ENCODE data around the gene METTL9.
"Not testable (repeated sequence)": the region's sequence is repeated elsewhere in the genome, so short reads cannot be mapped to it uniquely, and the experiment has no call there.

METTL9 gene

DNA sequence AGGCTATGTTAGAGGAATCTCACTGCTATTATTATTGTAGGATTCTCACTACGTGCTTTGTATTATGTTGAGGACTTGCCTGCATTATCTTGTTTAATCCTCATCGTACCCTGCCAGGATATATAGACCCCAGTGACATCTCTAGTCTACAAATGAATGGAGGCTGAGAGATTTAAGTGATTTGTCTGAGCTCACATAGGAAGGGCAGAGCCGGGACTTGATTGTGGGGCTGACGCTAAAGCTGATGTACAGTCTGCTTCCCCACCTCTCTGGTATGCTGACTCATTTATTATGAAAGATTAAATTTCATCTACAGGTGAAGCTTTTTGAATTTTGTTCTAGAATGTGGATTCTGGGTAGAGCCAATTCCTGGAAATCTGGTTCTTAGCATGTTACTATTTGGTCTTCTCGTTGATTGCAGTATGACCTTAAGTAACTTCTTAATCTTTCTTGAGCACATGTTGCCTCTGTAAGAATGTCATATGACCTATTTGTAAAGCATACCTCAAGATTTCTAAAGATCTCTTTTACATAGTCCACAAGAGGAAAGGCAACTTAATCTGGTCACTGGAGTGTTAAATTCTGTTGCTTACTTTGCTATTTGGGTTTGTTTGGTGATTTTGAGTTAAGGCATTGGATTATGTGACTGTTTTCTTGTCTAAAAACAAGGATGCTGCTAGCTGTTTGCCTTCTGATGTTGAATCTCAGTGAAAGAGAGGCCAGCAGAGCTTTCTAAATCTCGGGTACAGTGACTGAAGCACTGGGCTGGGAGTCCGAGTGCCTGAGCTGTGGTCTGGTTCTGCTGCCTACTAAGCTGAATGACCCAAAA, 12.4 kb downstream of the METTL9 start:
- DNase-seq = no peak

- no peak for DNase-seq
Measured at GRCh38 chr16:21613361-21613760, 14.0 kb downstream of the METTL9 start.

DNA sequence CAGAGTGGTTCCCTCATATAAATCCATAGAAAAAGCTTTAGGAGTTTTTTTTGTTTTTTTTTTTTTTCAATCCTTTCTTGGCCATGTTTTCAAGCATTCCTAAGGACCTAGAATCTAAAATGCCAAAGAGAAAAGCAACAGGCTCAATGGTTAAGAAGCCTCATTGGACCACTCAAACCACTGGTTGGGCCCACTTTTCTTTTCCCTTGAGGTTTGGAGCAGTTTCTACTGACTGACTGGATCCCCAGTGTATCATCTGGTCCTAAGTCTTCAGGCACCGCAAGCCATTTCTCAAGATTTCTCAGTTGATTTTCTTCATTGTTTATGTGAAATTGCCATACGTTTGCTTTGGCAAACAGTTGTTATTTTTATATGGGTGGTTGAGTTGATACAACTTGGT, 14.4 kb downstream of the METTL9 start:
- no peak for DNase-seq

DNA sequence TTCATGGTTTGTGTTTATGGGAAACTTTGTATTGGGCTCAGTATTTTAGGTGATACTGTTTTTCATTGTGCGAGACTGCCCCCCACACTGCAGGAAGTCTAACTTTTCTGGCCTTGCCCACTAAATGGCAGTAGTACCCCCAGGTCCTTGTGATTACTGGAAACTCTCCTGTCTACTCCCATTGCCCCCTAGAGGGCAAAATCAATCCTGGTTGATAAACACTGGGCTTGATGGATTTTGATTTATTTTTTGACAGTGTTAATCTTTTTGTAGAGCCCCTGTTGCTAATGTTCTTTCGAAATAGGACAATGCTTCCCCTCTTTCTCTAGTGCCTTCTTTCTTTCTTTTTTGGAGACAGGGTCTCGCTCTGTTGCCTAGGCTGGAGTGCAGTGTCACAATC, 15.5 kb downstream of the METTL9 start:
- DNase-seq = no peak

- no peak for DNase-seq
Measured at GRCh38 chr16:21617607-21618006, 18.2 kb downstream of the METTL9 start.

GRCh38 chr16:21618281-21618680, 18.9 kb downstream of the METTL9 start:
- no peak for DNase-seq

DNA sequence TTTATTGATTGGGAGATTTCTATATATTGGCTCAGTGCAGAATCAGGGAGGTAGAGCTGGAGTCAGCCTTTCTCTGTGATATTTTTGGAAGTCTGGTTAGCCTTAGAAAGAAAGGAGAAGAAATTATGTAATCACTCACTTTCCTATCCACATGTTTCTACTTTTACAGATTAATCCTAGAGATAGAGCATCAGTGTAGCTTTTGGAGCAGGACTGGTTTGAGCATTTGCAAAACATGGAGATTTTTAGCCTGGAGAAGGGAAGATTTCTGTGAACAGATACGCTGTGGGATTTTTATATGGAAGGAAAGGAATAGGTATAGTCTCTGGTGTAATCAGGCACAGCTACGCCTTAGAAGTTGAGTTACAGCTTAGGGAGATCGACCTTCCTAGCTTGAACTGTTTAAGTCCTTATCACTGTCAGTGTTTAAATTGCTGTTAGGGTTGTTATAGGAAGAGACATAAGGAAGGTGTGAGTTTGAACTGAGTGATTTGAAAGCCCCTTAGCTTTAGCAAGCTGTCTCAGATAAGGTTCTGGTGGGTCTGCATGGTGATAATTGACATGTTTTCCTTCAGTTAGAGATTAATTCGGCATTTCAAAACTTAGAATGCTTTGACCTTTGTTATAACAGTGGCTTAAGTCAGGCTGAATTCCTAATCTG, 20.5 kb downstream of the METTL9 start:
- DNase-seq = no peak

- DNase-seq = no peak
Measured at GRCh38 chr16:21620592-21620991, 21.2 kb downstream of the METTL9 start.

GRCh38 chr16:21622545-21622944, 23.2 kb downstream of the METTL9 start:
- DNase-seq = no peak

DNA sequence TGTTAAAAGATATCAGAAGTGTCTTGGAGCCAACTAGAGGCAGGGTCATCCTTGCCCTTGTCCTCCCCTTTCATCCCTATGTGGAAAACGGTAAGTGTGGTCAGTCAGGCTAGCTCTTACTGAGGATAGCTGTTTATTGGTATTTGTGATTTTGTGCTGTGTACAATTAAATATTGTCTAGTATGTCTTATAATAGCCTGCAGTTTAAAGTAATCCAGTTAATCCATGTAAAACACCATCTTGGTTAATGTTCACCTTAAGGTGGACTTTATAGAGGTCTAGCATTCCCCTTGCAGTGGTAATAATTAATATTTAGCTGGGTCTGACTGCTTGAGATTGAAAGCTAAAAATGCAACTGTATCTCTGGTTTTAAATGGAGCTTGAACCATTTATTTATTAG, 25.6 kb downstream of the METTL9 start:
- no peak for DNase-seq

- DNase-seq = no peak
Measured at GRCh38 chr16:21626659-21627277, 27.4 kb downstream of the METTL9 start.

DNA sequence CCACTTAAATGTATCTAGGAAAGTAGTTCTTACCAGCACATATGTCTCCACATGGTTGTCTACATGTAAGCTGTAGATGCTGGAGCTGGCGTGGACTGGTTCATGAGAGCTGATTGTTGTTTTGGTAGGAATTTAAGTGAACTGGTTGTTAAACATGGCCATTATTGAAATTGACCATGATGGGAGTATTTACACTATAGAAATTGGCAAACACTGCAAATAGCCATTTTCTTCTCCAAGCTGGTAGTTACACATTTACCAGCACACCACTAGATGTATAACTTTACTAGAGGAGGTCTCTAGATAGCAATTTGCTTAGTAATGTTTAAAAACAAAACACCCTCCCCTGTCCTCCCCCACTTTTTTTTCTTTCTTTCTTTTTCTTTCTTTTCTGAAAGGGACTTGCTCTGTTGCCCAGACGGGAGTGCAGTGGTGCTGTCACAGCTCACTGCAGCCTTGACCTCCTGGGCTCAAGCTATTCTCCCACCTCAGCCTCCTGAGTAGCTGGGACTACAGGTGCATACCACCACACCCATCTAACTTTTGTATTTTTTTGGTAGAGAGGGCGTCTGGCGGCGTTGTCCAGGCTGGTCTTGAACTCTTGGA, 28.8 kb downstream of the METTL9 start:
- no peak for DNase-seq

DNA sequence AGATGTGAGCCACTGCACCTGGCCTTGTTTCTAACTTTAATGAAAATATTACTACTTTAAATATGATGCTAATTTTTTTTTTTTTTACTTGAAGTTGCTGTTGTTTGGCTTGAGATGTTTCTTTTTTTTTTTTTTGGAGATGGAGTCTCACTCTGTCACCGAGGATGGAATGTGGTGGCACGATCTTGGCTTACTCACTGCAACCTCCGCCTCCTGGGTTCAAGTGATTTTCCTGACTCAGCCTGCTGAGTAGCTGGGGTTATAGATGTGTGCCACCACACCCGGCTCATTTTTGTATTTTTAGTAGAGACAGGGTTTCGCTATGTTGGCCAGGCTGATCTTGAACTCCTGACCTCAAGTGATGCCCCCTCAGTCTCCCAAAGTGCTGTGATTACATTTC, 29.4 kb downstream of the METTL9 start:
- DNase-seq = no peak

GRCh38 chr16:21629616-21630539, 30.5 kb downstream of the METTL9 start:
- DNase-seq = not testable (repeated sequence)

DNA sequence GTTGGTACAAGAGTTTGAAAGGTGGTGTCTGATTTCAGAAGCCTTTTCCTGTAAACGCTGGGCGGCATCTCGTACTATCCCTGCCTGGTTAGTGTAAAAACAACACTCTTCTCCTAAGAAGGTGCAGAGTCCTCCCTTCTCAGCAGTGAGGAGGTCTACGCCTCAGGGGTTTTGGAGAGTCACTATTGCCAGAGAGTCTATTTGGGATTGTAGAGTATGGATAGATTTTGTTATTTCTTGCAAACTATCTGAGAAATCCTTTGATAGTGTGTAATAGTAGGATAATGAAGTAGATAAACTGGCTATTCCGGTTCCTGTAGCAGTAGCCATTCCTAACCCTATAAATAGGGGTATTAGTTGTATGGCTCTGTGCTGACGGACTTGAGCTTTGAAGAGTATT, 31.5 kb downstream of the METTL9 start:
- DNase-seq = not testable (repeated sequence)

DNA sequence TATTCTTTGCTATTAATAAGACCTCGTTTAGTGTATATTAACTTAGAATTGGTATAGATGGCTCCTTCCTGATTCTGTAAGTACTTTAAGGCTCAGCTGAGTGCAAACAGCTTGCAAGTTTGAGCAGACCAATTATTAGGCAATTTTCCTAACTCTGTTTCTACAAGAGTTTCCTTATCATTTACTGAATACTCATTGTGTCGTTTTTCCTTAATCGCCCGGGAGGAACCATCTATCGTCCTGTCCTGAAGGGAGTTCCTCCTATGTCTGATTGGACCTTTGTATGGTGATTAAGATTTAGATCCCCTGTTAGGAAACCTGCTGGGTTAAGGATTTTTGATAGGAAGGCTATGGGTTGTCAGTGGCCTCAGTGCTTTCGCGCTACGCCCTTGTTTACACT, 32.0 kb downstream of the METTL9 start:
- not testable (repeated sequence) for DNase-seq

DNA sequence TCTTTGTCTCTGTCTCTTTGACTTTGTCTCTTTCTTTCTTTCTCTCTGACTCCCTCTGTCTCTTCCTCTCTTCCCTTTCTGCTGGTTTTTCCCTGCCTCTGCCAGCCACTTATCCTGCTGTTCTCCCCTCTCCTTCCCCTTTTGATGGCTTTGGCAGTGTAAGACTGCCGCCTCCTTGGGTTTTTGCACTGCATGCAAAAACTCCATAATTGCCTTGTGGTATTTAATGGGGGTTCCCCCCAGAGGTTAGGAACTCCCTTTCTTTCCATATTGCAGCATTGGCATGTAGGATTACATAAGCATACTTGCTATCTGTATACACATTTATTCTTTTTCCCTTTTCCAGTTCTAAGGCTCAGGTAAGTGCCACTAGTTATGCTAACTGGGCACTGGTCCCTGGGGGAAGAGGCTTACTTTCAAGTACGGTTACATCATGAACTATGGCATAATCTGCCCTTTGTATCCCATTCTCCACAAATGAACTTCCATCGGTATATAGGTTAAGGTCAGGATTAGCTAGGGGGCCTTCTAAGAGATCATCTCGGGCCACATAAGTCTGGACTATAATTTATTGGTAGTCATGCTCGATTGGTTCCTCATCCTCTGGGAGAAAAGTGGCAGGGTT, 32.7 kb downstream of the METTL9 start:
- DNase-seq = not testable (repeated sequence)

DNA sequence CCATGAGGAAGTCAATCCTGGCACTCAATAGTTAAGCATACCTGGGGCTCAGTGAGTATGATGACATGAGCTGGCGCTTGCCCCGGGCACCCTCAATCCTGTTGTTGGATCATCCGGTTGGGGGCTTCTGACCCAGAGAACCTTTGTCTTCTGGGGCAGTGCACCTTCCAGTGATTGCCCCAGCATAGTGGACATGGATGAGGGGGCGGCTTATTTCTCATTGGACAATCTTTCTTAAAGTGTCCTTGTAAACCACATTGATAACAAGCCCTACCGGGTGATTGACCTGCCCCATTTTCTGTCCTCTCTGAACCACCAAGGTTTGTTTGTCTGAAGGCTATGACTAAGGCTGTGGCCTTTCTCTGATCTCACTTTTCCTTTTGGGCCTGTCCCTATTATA, 34.8 kb downstream of the METTL9 start:
- no peak for DNase-seq

GRCh38 chr16:21635694-21636093, 36.3 kb downstream of the METTL9 start:
- DNase-seq = not testable (repeated sequence)

DNA sequence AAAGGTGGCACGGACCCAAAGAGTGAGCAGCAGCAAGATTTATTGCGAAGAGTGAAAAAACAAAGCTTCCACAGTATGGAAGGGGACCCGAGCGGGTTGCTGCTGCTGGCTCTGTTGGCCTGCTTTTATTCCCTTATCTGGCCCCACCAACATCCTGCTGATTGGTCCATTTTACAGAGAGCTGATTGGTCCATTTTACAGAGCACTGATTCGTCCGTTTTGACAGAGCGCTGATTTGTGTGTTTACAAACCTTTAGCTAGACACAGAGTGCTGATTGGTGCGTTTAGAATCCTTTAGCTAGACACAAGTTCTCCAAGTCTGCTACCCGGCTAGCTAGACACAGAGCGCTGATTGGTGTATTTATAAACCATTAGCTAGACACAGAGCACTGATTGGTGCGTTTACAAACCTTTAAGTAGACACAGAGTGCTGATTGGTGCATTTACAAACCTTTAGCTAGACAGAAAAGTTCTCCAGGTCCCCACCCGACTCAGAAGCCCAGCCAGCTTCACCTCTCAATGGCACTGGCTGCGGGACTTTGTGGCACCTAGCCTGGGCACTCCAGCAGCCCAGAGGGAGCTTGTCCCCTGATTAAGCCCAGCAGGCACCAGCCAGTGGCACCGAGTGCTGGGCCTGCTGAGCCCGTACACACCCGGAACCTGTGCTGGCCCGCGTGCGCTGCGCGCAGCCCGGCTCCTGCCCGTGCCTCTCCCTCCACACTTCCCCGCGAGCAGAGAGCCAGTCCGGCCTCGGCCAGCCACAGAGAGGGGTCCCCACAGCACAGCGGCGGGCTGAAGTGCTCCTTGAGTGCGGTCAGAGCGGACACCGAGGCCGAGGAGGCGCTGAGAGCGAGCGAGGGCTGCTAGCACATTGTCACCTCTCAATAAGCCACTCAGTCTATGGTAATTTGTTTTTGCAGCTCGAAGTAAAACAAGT, 37.9 kb downstream of the METTL9 start:
- DNase-seq = no peak

DNA sequence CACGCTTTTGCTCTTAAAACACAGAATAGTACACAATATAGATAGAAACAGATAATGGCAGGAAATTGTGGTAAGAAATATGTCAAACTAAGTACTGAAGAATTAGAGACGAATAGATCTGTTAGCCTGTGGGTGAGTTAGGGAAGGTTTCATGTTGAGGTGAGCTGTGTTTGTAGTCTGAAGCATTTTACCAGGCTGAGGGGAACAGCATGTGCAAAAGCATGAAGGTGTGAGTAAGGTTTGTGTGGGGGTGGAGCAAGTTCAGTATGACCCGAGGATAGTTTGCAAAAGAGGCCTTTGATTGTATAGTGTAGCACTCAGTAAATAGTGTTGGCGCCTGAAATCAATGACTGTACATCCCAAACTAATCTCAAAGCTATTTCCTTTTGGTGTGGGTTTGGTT, 39.2 kb downstream of the METTL9 start:
- DNase-seq = no peak

All from NCI-H1105 (cell line).